Measurements from ENCODE around the gene DNAH9.

The DNAH9 gene

DNA sequence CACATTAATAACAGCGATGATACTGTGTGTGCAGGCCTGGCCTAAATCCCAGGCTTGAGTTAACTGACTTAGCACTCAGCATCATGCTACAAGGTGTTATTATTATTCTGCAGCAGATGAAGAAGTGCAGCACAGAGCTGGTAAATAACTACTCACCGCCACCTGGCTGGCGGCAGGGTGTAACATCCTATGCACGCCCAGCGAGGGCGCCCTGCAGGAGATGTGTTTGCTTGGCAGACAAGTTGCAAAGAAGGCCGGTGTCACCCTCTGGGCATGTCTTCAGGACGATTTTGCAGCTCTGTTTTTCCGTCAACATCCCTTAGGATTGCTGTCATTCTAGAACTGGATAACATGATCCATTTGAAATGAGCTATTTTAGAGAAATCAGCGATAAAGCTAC is 30.1 kb downstream of the DNAH9 start:
- no peak overlapping the region for H3K27ac ChIP-seq (ENCODE audit: low read depth, low read length)
- H3K9me3 ChIP-seq (ENCODE audit: control insufficient read depth in 5 of 5, low read length in 5 of 5) = no peaks in the 10 kb centered on the region
- no peak overlapping the region for H3K4me3 ChIP-seq (ENCODE audit: low read depth in 1 of 5, low read length in 5 of 5)
- H3K9ac ChIP-seq (ENCODE audit: low read length in 5 of 5) = no peak overlapping the region
- H3K36me3 ChIP-seq (ENCODE audit: control insufficient read depth in 5 of 5, insufficient read depth in 5 of 5, low read length in 5 of 5) = no peaks in the 10 kb centered on the region
- H3K27me3 ChIP-seq (ENCODE audit: control insufficient read depth in 5 of 5, insufficient read depth in 4 of 5, low read length in 5 of 5) = peaks cover 0 to 2% (median 0%) of the 10 kb centered on the region in 5 donors
- H3K4me1 ChIP-seq (ENCODE audit: control insufficient read depth in 5 of 5, insufficient read depth in 5 of 5, low read length in 5 of 5) = no peaks in the 10 kb centered on the region

DNA sequence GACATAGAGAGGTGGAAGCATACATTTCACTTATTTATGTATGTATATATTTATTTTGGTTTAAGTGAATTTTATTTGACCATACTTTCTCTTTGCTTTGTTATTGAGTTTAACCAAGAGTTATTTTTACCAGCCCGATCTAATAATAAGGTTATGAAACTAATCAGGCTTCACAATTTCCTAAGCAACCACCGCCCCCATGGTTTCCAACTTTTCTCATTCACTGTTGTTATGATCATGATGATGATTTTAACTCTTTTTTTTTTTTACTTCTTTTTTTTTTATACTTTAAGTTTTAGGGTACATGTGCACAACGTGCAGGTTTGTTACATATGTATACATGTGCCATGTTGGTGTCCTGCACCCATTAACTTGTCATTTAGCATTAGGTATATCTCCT is 30.6 kb downstream of the DNAH9 start:
- no peak overlapping the region for H3K27ac ChIP-seq (ENCODE audit: low read depth, low read length)
- no peaks in the 10 kb centered on the region for H3K9me3 ChIP-seq (ENCODE audit: control insufficient read depth in 5 of 5, low read length in 5 of 5)
- peaks cover 0 to 2% (median 0%) of the 10 kb centered on the region in 5 donors for H3K27me3 ChIP-seq (ENCODE audit: control insufficient read depth in 5 of 5, insufficient read depth in 4 of 5, low read length in 5 of 5)
- H3K4me1 ChIP-seq (ENCODE audit: control insufficient read depth in 5 of 5, insufficient read depth in 5 of 5, low read length in 5 of 5) = no peaks in the 10 kb centered on the region
- H3K9ac ChIP-seq (ENCODE audit: low read length in 5 of 5) = no peak overlapping the region
- no peak overlapping the region for H3K4me3 ChIP-seq (ENCODE audit: low read depth in 1 of 5, low read length in 5 of 5)
- no peaks in the 10 kb centered on the region for H3K36me3 ChIP-seq (ENCODE audit: control insufficient read depth in 5 of 5, insufficient read depth in 5 of 5, low read length in 5 of 5)

DNA sequence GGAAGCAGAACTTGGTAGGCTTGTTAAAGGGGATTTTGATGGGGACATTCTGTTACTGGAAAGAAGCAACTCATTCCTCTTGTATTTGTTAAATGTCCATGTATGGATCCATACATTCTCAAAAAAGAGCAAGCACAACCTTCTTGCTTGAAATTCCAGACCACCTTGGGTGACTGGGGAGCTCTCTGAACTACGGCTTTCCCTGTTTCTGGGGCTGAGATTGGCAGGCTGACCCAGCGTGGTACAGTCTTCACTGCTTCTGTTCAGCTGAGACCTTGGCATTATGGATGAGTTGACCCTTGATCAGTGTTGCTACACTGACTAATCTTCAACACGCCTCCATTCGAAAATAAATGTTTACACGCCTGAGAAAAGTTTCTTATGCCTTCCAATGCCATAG is 38.5 kb downstream of the DNAH9 start:
- no peaks in the 10 kb centered on the region for H3K36me3 ChIP-seq (ENCODE audit: control insufficient read depth in 5 of 5, insufficient read depth in 5 of 5, low read length in 5 of 5)
- H3K4me3 ChIP-seq (ENCODE audit: low read depth in 1 of 5, low read length in 5 of 5) = no peak overlapping the region
- no peaks in the 10 kb centered on the region for H3K27me3 ChIP-seq (ENCODE audit: control insufficient read depth in 5 of 5, insufficient read depth in 4 of 5, low read length in 5 of 5)
- H3K4me1 ChIP-seq (ENCODE audit: control insufficient read depth in 5 of 5, insufficient read depth in 5 of 5, low read length in 5 of 5) = no peaks in the 10 kb centered on the region
- H3K9me3 ChIP-seq (ENCODE audit: control insufficient read depth in 5 of 5, low read length in 5 of 5) = no peaks in the 10 kb centered on the region
- no peak overlapping the region for H3K9ac ChIP-seq (ENCODE audit: low read length in 5 of 5)
- H3K27ac ChIP-seq (ENCODE audit: low read depth, low read length) = no peak overlapping the region

DNA sequence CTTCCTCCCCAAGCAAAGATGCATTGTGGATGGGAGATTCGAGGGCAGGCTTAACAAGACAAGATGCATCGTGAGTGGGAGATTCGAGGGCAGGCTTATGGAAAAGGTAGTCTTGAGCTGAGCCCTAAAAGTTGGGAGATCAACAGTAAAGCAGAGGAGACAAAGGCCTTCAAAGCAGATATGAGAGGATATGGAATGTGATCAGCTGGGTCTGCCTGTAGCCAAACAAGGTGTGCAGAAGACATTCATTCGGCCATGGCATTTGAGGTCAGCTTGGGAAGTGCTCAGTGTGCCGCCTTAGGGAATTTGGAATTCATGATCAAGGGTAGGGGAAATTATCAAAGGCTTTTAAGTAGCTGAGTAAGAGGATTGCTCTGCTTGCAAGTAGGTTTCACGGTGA is 39.5 kb downstream of the DNAH9 start:
- no peak overlapping the region for H3K27ac ChIP-seq (ENCODE audit: low read depth, low read length)
- H3K9ac ChIP-seq (ENCODE audit: low read length in 5 of 5) = no peak overlapping the region
- H3K4me1 ChIP-seq (ENCODE audit: control insufficient read depth in 5 of 5, insufficient read depth in 5 of 5, low read length in 5 of 5) = peaks cover 0 to 5% (median 4%) of the 10 kb centered on the region in 5 donors
- H3K9me3 ChIP-seq (ENCODE audit: control insufficient read depth in 5 of 5, low read length in 5 of 5) = no peaks in the 10 kb centered on the region
- H3K36me3 ChIP-seq (ENCODE audit: control insufficient read depth in 5 of 5, insufficient read depth in 5 of 5, low read length in 5 of 5) = no peaks in the 10 kb centered on the region
- no peaks in the 10 kb centered on the region for H3K27me3 ChIP-seq (ENCODE audit: control insufficient read depth in 5 of 5, insufficient read depth in 4 of 5, low read length in 5 of 5)
- no peak overlapping the region for H3K4me3 ChIP-seq (ENCODE audit: low read depth in 1 of 5, low read length in 5 of 5)

DNA sequence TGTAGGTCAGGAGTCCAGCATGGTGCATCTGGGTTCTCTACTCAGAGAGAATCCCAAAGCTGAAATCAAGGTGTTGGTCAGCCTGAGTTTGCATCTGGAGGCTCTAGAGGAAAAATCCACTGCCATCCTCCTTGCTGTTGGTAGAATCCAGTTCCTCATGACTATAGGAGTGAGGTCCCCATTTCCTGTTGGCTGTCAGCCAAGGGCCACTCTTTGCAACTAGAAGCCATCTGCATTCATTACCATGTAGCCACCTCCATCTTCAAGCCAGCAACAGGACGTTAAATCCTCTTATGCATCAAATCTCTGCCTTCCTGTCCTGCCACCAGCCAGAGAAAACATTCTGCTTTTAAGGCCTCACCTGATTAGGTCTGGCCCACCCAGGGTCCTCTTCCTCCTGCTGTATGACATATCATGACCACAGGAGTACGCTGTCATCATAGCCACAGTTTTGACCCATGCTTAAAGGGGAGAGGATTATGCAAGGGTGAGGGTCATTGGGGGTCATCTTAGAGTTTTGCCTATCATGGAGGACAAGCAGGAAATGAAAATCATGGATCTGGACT is 40.5 kb downstream of the DNAH9 start:
- no peak overlapping the region for H3K9ac ChIP-seq (ENCODE audit: low read length in 5 of 5)
- peaks cover 2 to 15% (median 8%) of the 10 kb centered on the region in 5 donors for H3K4me1 ChIP-seq (ENCODE audit: control insufficient read depth in 5 of 5, insufficient read depth in 5 of 5, low read length in 5 of 5)
- no peaks in the 10 kb centered on the region for H3K36me3 ChIP-seq (ENCODE audit: control insufficient read depth in 5 of 5, insufficient read depth in 5 of 5, low read length in 5 of 5)
- H3K27me3 ChIP-seq (ENCODE audit: control insufficient read depth in 5 of 5, insufficient read depth in 4 of 5, low read length in 5 of 5) = no peaks in the 10 kb centered on the region
- H3K4me3 ChIP-seq (ENCODE audit: low read depth in 1 of 5, low read length in 5 of 5) = no peak overlapping the region
- H3K9me3 ChIP-seq (ENCODE audit: control insufficient read depth in 5 of 5, low read length in 5 of 5) = no peaks in the 10 kb centered on the region
- H3K27ac ChIP-seq (ENCODE audit: low read depth, low read length) = no peak overlapping the region

DNA sequence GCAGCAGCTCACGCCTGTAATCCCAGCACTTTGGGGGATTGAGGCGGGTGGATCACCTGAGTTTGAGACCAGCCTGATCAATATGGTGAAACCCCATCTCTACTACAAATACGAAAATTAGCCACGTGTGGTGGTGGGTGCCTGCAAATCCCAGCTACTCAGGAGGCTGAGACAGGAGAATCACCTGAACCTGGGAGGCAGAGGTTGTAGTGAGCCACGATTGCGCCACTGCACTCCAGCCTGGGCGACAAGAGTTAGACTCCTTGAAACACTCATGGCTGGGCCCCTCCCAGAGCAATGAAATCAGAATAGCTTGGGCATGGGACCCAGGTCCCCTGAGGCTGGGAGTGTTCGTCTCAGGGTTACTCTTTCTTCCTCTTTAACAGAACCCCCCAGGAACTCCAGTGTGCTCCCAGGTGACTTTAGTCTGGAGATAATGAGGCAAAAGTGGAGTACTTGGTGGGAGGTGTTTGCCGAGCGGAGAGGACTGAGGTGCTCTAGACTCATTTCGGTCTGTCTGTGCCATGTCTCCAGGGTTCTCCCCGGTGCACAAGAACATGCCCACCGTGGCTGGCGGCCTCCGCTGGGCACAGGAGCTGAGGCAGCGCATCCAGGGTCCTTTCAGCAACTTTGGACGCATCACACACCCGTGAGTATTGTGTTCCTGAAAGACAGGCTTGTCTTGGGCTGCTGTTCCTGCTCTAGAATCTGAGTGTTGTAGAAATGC is 41.6 kb downstream of the DNAH9 start:
- Histone ChIP-seq H3K27ac (ENCODE audit: low read depth, low read length) (no peak overlapping the region), H3K9ac (ENCODE audit: low read length in 5 of 5) (no peak overlapping the region), H3K9me3 (ENCODE audit: control insufficient read depth in 5 of 5, low read length in 5 of 5) (no peaks in the 10 kb centered on the region), H3K4me3 (ENCODE audit: low read depth in 1 of 5, low read length in 5 of 5) (no peak overlapping the region), H3K4me1 (ENCODE audit: control insufficient read depth in 5 of 5, insufficient read depth in 5 of 5, low read length in 5 of 5) (peaks cover 2 to 25% (median 18%) of the 10 kb centered on the region in 5 donors), H3K27me3 (ENCODE audit: control insufficient read depth in 5 of 5, insufficient read depth in 4 of 5, low read length in 5 of 5) (no peaks in the 10 kb centered on the region), H3K36me3 (ENCODE audit: control insufficient read depth in 5 of 5, insufficient read depth in 5 of 5, low read length in 5 of 5) (no peaks in the 10 kb centered on the region)

DNA sequence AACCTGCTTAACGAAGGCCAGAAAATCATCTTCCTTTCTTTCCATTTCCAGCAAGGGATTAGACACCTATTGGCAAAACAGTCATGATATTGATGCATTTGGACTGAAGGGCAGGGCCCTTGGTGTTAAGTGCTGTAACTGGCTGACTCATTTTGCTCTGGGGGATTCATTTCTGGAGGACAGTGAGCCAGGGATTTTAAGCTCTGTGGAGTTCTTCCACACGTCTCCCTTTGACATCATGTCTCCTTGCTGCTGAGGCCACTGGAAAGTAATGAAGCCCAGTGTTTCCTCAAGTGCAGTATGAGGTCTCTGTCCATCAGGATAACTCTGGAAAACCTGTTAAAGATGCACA is 42.2 kb downstream of the DNAH9 start:
- Histone ChIP-seq H3K36me3 (ENCODE audit: control insufficient read depth in 5 of 5, insufficient read depth in 5 of 5, low read length in 5 of 5) (no peaks in the 10 kb centered on the region), H3K4me1 (ENCODE audit: control insufficient read depth in 5 of 5, insufficient read depth in 5 of 5, low read length in 5 of 5) (peaks cover 2 to 26% (median 18%) of the 10 kb centered on the region in 5 donors), H3K9ac (ENCODE audit: low read length in 5 of 5) (no peak overlapping the region), H3K27me3 (ENCODE audit: control insufficient read depth in 5 of 5, insufficient read depth in 4 of 5, low read length in 5 of 5) (no peaks in the 10 kb centered on the region), H3K4me3 (ENCODE audit: low read depth in 1 of 5, low read length in 5 of 5) (no peak overlapping the region), H3K9me3 (ENCODE audit: control insufficient read depth in 5 of 5, low read length in 5 of 5) (no peaks in the 10 kb centered on the region), H3K27ac (ENCODE audit: low read depth, low read length) (no peak overlapping the region)

DNA sequence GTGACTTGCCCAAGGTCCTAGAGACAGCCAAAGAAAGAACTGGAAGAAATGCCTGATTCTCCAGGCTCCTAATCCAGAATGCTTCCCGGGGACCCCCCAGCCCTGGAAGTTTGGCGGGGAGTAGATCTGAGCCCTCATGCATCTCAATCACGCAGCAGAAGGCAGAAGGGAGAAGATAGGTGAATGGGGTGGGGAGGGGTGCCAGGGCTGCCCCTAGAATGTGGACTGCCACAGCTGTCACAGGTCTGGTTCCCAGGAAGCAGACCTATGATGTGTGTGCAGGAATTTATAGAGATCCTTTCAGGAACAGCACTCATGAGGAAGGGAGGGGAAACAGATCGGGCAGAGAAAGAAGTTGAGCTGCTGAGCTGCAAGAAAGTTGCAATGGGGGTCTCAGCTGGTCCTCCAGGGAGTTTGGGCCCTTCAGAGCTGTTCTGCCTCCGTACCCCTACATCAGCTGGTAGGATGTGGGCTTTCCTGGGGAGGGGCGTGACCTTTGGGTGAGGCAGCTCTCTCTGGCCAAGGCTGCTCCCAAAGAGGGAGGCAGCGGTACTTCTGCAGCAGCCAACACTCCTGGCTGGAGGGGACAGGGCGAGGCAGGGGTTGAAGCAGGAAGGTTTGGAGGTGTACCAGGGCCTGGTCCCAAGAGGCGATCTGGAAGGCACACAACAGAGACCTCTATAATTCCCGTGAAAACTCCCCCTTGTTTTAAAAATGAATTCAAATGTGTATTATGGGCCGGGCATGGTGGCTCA is 43.4 kb downstream of the DNAH9 start:
- Histone ChIP-seq H3K9ac (ENCODE audit: low read length in 5 of 5) (no peak overlapping the region), H3K9me3 (ENCODE audit: control insufficient read depth in 5 of 5, low read length in 5 of 5) (no peaks in the 10 kb centered on the region), H3K4me3 (ENCODE audit: low read depth in 1 of 5, low read length in 5 of 5) (no peak overlapping the region), H3K27ac (ENCODE audit: low read depth, low read length) (no peak overlapping the region), H3K4me1 (ENCODE audit: control insufficient read depth in 5 of 5, insufficient read depth in 5 of 5, low read length in 5 of 5) (peaks cover 2 to 26% (median 18%) of the 10 kb centered on the region in 5 donors), H3K27me3 (ENCODE audit: control insufficient read depth in 5 of 5, insufficient read depth in 4 of 5, low read length in 5 of 5) (no peaks in the 10 kb centered on the region), H3K36me3 (ENCODE audit: control insufficient read depth in 5 of 5, insufficient read depth in 5 of 5, low read length in 5 of 5) (no peaks in the 10 kb centered on the region)

DNA sequence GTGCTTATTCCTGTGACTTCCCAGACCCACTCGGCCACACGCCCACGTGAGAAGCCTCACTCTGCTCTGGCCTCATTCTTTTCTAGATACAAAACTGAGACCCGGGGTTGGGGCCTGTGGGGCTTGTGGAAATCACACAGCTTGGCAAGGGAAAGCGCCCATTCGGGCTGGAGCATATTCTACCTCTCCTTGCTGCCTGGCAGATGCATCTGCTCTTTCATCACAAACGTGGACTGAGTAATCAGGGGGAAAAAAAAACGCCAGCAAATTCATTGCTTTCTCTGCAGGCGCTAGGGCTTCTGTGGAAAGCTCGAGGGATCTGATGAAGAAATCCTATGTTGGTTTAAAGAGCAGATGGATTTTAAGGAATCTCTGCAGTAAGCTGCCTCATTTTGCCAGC is 44.4 kb downstream of the DNAH9 start:
- Histone ChIP-seq H3K27ac (ENCODE audit: low read depth, low read length) (no peak overlapping the region), H3K27me3 (ENCODE audit: control insufficient read depth in 5 of 5, insufficient read depth in 4 of 5, low read length in 5 of 5) (no peaks in the 10 kb centered on the region), H3K9ac (ENCODE audit: low read length in 5 of 5) (no peak overlapping the region), H3K4me3 (ENCODE audit: low read depth in 1 of 5, low read length in 5 of 5) (no peak overlapping the region), H3K4me1 (ENCODE audit: control insufficient read depth in 5 of 5, insufficient read depth in 5 of 5, low read length in 5 of 5) (peaks cover 2 to 26% (median 18%) of the 10 kb centered on the region in 5 donors), H3K9me3 (ENCODE audit: control insufficient read depth in 5 of 5, low read length in 5 of 5) (no peaks in the 10 kb centered on the region), H3K36me3 (ENCODE audit: control insufficient read depth in 5 of 5, insufficient read depth in 5 of 5, low read length in 5 of 5) (no peaks in the 10 kb centered on the region)

DNA sequence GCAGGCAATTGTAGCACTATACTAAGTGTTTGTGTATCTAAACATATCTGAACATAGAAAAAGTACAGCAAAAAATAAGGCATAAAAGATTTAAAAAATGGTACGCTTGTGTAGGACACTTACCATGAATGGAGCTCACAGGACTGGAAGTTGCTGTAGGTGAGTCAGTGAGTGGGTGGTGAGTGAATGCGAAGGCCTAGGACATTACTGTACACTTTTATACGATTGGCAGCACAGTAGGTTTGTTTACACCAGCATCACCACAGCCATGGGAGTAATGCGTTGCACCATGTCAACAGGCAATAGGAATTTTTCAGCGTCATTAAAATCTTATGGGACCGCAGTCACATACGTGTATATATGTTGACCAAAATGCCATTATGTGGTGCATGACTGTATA is 45.6 kb downstream of the DNAH9 start:
- Histone ChIP-seq H3K9ac (ENCODE audit: low read length in 5 of 5) (no peak overlapping the region), H3K4me3 (ENCODE audit: low read depth in 1 of 5, low read length in 5 of 5) (no peak overlapping the region), H3K27ac (ENCODE audit: low read depth, low read length) (no peak overlapping the region), H3K4me1 (ENCODE audit: control insufficient read depth in 5 of 5, insufficient read depth in 5 of 5, low read length in 5 of 5) (peaks cover 2 to 26% (median 18%) of the 10 kb centered on the region in 5 donors), H3K9me3 (ENCODE audit: control insufficient read depth in 5 of 5, low read length in 5 of 5) (no peaks in the 10 kb centered on the region), H3K27me3 (ENCODE audit: control insufficient read depth in 5 of 5, insufficient read depth in 4 of 5, low read length in 5 of 5) (no peaks in the 10 kb centered on the region), H3K36me3 (ENCODE audit: control insufficient read depth in 5 of 5, insufficient read depth in 5 of 5, low read length in 5 of 5) (no peaks in the 10 kb centered on the region)
